Cardiac fibroblast (primary cell): Measurements from ENCODE around the gene ZMPSTE24.
"Not testable (repeated sequence)": the region's sequence is repeated elsewhere in the genome, so short reads cannot be mapped to it uniquely, and the experiment has no call there.

Experiments
- DNase-seq, 2 donors: peaks; one replicate each; pipeline versions ENCODE4 v3.0.0 to v3.0.0-alpha.2; 2010; ENCODE audit warnings: low read depth in 2 of 2
- H3K4me3 ChIP-seq, 2 donors: replicated peaks in 1 of 2; 1 replicate in 1 of 2; 2 replicates in 1 of 2; pipeline ENCODE4 v1.5.1; 2011; ENCODE audit warnings: low read depth in 2 of 2, low read length in 2 of 2, mild to moderate bottlenecking in 2 of 2, moderate library complexity in 1 of 2
- TF ChIP-seq, protein P1 (sequence below): IDR thresholded peaks from one replicate; pipeline ENCODE4 v1.5.1; 2011; ENCODE audit warnings: low read depth, mild to moderate bottlenecking, low read length, inconsistent platforms

Gene ZMPSTE24

DNA sequence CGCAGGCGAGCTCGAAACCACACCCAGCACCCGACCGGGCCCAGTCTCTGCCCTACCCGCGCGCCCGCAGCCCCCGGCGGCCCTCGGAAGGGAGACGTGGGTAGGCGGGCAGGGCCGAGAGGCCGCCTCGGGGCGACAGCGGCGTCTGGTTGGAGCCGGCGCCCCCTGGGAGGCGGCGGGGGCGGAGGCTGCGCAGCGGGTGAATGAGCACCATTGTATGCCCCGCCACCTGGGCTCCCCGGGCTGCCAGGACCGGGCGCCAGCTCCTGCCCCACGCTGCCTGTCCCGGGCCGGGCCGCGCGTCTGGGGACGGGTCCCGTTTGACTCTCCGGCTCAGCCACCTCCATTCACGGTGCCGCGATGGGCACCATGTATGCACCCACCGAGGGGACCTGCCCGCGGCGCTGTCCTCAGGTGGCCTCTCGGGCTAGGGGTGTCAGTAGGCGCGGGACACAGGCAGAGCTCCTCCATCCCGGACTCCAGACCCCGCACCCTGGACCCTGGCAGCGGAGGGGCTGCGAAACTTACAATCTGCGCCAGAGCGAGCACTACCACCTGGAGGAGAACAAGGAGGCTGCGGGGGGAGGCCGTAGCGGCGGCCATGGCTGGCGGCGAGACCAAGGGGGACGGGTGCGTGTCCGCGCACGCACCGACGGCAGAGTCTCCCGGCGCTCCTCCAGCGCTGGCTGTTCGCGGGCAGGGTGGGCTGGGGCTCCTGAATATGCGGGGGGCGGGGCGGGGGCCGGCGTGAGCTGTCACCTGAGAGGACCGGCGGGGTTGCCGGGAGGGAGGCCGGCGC is 58.8 kb downstream of the ZMPSTE24 start, which contains the start of gene COL9A2:
TSS of gene COL9A2 (minus strand) at position 692 of the 799 bp plus-strand sequence. CDS start at position 603, 89 bp downstream.
- TF ChIP-seq, protein P1, sequence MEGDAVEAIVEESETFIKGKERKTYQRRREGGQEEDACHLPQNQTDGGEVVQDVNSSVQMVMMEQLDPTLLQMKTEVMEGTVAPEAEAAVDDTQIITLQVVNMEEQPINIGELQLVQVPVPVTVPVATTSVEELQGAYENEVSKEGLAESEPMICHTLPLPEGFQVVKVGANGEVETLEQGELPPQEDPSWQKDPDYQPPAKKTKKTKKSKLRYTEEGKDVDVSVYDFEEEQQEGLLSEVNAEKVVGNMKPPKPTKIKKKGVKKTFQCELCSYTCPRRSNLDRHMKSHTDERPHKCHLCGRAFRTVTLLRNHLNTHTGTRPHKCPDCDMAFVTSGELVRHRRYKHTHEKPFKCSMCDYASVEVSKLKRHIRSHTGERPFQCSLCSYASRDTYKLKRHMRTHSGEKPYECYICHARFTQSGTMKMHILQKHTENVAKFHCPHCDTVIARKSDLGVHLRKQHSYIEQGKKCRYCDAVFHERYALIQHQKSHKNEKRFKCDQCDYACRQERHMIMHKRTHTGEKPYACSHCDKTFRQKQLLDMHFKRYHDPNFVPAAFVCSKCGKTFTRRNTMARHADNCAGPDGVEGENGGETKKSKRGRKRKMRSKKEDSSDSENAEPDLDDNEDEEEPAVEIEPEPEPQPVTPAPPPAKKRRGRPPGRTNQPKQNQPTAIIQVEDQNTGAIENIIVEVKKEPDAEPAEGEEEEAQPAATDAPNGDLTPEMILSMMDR: no peak
- DNase-seq: peak in 1 of 2 donors; percentile 23
- peak within 1 kb of the TSS; percentile 24 to 32 for H3K4me3 ChIP-seq

DNA sequence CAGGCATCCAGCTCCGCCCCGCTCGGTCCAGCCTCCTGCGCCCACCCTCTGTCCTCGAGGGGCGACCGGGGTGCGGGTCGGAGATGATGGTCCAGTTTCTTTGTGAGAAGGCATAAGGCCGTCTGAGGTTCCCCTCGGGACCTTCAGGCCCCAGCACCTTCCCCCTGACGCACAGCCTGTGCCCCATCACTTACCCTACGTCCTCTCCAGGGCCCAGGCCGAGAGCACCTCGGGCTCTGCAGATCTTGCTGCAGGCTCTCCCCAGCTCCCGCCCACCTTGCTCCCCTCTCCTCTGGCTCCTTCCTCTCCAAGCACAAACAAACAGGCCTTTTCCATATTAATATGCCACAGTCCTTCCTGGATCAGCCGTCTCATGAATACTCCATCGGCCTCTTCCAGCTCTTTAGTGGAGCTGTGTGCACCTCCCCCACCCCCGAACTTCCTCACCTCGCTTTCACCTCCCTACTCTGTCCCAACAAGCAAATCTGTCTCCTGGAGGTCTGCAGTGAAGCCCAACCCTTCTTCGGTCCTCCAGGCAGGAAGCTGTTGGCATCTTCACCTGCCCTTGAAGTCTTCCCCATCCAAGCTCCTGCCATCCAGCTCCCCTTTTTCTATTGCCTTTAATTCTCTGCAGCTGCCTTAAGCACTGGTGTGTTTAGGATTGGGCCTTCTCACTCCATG is 59.5 kb downstream of the ZMPSTE24 start:
- TF ChIP-seq, protein P1: no peak
- DNase-seq: no peak
- no peak overlapping the region for H3K4me3 ChIP-seq

DNA sequence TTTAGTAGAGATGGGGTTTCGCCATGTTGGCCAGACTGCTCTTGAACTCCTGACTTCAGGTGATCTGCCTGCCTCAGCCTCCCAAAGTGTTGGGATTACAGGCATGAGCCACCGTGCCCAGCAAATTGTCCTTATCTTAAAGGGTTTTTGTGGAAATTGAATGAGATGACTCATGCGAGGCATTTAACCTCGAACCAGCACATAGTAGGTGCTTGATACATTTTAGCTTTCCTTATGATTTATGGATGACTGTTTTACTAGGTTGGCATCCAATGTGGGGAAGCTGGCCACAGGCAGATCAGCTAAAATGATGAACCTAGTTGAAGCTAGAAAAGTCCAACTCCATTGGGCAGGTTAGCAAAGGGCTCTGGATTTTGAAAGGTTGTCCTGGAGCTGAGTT is 60.4 kb downstream of the ZMPSTE24 start:
- TF ChIP-seq, protein P1: no peak
- H3K4me3 ChIP-seq: no peak overlapping the region
- DNase-seq: no peak

DNA sequence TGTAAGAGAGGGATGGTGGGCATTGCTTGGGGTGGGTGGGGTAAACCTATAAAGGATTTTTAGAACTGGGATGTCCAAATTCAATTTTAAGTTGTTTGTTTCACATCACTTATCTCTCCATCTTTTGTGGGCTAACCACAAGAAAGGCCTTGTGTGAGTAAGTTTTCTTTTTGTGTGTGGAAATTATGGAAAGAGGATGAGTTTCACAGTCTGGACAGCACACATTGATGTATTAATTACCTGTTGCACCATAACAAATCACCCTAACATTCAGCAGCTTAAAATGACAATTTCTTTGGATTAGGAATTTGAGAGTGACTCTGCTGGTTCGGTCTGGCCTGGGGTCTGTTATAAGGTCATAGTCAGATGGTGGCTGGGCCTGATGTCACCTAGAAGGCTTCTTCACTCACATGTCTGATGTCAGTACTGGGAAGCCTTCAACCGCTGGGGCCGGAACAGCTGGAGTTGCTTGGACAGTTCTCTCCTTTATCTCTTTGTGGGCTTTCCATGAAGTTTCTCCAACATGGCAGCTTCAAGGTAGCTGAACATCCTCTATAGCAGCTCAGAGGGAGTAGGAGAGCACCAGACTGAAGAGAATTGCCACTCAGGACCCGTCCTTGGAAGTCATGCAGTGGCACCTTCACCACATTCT is 61.1 kb downstream of the ZMPSTE24 start:
- DNase-seq: no peak
- TF ChIP-seq, protein P1: no peak
- no peak overlapping the region for H3K4me3 ChIP-seq

DNA sequence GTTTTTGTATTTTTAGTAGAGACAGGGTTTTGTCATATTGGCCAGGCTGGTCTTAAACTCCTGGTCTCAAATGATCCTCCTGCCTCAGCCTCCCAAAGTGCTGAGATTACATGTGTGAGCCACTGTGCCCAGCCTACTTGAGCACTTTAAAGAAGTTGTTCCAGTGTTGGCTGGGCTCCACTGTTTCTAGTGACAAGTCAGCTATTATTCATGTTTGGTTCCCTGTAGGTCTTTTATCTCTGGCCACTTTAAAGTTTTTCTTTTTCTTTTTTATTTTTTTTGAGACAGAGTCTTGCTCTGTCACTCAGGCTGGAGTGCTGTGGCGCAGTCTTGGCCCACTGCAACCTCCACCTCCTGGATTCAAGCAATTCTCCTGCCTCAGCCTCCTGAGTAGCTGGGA is 73.4 kb downstream of the ZMPSTE24 start:
- not testable (repeated sequence) for H3K4me3 ChIP-seq, DNase-seq

DNA sequence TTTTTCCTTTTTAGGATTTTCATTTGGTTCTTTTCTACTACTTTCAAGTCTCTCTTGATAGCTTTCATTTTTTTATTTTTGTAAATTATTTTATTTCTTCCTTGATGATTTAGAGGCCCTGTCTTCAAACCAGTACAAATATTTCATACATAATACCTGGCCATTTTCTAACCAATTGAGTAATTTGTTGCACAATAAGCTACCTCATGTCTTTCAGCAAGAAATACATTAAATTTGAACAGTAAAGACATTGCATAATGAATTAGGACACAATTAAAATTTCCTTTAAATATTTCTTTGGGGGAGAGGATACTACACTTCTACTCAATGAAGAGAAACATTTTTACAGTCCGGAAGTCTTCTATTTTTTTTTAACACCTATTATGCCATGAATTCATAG is 74.7 kb downstream of the ZMPSTE24 start:
- DNase-seq: no peak
- TF ChIP-seq, protein P1: no peak
- no peak overlapping the region for H3K4me3 ChIP-seq

DNA sequence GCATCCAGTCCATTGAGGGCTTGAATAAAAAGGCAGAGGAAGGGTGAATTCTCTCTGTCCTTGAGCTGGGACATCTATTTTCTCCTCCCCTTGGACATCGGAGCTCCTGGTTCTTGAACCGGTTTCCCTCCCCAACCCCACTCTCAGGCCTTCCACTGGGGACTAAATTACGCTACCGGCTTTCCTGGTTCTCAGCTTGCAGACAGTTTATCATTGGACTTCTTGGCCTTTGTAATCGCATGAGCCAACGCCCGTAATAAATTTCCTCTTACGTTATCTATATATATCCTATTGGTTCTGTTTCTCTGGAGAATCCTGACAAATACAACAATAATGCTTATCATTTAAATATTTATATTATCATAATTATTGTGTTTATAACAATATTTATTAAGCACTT is 79.4 kb downstream of the ZMPSTE24 start:
- H3K4me3 ChIP-seq: no peak overlapping the region
- no peak for DNase-seq
- TF ChIP-seq, protein P1: no peak
